GM19324 (cell line): ENCODE data around the gene C10orf143.

Experiments used
- ATAC-seq: cut with Tn5 transposase; IDR thresholded peaks from one replicate; pipeline ENCODE4 v1.9.1; 2021; ENCODE audit warnings: mild to moderate bottlenecking, moderate library complexity; ENCODE audit not compliant: unreplicated experiment, low FRiP score

Gene C10orf143

DNA sequence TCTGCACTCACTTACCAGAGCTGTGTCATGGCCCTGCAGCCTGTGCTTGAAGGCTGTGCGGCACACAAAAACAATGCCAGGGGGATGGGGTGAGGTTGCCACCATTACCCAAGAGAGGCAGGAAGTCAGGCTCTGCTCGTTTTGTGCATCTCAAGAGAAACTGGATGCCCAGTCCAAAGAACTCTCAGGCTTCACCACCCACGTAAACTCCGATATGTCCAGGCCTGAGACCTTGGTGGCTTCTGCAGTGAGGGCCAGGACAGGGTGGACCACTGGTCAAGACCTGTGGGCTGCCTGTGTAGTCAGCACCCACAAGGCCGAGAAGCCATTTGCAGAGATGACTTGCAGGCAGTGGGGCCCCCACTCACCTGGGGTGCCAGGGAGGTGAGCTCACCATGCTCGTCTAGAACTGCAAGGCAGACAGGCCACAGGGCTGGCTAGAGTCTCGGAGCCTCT, 91.9 kb downstream of the C10orf143 start:
- no peak for ATAC-seq

DNA sequence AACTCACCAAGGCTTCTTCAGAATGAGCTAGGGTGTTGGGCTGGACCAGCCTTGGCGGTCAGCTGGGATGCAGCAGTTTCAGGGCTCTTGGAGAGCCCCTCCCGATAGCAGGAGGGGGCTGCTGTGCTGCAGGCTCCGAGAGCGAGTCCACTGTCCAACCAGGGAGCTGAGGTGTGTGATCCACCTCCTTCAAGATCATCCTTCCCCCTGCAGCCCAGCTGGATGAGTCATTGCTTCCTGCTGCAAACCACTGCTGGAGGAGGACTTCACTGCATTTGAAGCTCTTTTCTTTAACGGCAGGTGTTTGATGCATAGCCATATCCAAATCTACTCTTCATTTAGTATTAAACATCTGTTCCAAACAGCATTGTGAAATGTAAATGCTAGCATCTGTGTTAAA, 92.4 kb downstream of the C10orf143 start:
- no peak for ATAC-seq

DNA sequence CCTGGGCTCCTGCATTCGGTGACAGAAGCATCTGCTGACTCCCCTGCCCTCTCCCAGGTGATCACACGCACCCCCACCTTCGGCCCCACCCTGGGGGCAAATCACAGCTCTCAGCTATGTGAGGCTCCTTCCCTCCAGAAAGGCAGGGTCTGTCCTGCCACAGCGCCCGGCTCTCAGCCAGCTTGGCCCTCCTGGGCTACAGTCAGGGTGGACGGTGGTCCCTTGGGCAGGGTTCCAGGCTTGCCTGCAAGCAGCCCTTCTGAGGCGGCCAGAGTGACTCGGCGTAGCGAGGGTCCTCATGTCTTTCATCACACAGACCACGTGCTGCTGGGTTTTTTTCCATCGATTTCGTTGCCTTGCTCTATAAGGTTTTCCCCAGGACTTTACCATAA, 93.0 kb downstream of the C10orf143 start:
- no peak for ATAC-seq

DNA sequence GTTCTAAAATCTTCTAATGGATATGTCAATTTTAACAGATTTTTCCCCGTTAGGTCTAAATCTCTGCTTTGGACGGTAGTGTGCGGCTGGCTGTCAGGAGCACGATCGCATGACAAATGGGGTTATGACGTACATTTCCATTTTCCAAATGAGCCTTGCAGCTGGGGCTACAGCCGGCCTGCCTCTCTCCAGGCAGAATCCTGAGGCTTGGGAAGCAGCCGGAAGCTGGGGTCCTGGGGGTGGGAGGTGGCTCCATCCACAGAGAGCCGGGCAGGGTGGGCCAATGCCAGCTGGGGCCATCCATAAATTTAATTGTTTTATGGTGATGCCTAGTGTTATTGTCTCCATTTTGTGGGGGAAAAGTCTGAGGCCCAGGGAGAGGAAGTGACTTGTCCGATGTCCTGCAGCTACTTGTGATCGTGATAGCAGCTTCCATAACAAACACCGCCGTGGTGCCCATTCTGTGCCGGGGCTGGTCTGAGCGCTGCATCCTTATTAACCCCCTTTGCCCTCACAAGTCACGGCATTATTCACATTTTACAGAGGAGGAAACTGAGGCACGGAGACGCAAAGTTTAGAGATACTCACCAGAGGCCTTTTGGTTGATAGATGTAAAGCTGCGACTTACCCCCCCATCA, 93.5 kb downstream of the C10orf143 start:
- no peak for ATAC-seq

DNA sequence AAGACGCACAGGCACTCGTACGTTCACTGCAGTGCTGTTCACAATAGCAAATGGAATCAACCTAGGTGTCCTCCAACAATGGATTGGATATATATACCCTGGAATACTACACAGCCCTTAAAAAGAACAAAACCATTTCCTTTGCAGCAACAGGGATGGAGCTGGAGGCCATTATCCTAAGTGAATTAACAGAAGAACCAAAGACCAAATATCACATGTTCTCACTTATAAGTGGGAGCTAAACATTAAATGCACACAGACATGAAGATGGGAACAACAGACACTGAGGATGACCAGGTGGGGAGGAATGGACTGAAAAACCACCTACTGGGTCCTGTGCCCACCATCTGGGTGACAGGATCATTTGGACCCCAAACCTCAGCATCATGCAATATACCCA, 94.5 kb downstream of the C10orf143 start:
- no peak for ATAC-seq

DNA sequence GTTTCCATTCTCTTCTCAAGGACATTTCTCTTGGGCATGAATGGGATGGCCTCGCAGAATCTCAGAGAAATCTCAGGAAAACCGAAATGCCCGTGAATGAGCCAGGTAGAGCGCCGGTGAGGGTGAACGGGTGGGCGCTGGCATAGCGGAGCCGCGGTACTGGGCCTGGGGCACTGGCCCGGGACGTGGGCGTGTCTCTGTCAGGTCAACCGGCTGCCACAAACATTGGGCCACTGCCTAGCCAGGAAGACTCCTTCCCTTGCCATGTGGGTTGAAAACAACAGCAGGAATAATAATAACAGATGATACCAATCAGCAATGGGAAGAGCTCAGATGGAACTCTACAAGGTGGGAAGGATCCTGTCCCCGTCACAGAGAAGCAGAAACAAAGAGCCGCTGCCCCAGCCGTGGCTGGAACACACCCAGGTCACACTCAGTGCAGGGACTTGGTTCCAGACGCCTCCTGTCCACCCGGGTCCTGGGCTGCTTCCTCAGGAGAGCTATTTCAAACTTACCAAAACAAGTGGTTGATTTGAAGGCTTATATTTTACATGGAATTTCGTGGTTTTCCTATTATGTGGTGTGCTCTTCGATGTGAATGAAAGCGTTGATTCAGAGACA, 95.4 kb downstream of the C10orf143 start:
- no peak for ATAC-seq

DNA sequence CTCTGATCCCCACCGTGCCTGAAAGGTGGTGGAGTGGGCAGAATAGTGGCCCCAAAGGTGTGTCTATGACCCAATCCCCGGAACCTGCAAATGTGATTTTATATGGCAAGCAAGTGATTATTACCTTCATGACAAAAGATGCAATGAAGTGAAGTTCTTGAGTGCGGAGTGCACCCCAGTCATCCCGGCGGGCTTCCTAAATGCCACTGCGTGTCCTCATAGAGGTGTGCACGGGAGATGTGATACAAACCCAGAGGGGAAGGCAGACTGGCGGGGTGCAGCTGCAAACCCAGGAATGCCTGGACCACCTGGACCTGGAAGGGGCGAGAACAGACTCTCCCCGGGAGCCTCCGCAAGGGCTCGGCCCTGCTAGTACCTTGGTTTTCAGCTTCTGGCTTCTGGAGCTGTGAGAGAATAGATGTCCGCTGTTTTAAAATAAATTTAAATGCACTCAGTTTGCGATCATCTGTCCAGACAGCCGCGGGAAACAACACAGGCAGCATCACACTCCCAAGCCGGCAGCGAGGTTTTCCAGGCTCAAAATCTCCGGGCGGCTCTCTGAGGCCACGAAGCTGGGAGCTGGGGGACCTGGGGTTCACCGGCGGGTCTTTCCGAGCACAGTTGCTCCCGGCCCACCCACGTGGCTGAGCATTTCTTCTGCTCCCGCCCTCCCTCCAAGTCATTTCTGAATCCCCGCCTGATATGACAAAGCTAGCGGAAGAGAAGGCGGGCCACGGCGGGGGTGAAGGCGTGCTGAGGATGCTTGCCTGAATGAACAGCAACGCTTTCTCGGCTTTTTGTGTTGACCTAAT, 96.2 kb downstream of the C10orf143 start:
- no peak for ATAC-seq
